Heart left ventricle (tissue), 13 donors: ENCODE measurements around the gene DCTN5.

Experiments
- POLR2A ChIP-seq, 2 donors: fragments of 450-650 bp; IDR thresholded peaks; one replicate each; pipeline ENCODE4 v1.6.1; 2017; ENCODE audit warnings: antibody characterized with exemption in 2 of 2, mild to moderate bottlenecking in 2 of 2, moderate library complexity in 2 of 2
- TF ChIP-seq, protein P1 (sequence below), 12 donors: fragments of 200-600 bp; sonication (generic) in 4 of 12; IDR thresholded peaks; one replicate each; pipeline versions ENCODE4 v1.5.0 to v1.8.0; 2018 to 2022; ENCODE audit warnings: antibody characterized with exemption in 12 of 12, mild to moderate bottlenecking in 5 of 12
- donor health status: ischemic (EF 13 %, LVEDD 7.1; RV severe dilation, severe dysfunction).
- donor health status: DM: no; HTN: yes; CAD: no.
- donor health status: DM: no; HTN: no; CAD: no.
- donor health status: ischemic (EF 25% LVEDD 6.9; RV normal size, moderate dysfunction).
- donor health status: ischemic (EF 25% LVEDD 5.7; RV mildly dilated, moderate dysfunction).
- donor health status: ischemic (EF 35%, LVEDD 5.7; RV mildly dilated, moderate dysfunction).
- donor health status: nonischemic (EF 11% LVEDD 7.7; RV severe dilation, severe dysfunction).
- donor health status: DM: yes; HTN: yes; CAD: no.
- donor health status: PGD.
- donor health status: ischemic (EF 29% LVEDD 5.4; RV normal size, mild dysfunction).
- donor health status: nonischemic (EF 23%, LVEDD 6.1; RV moderate dilation, normal function).

DNA sequence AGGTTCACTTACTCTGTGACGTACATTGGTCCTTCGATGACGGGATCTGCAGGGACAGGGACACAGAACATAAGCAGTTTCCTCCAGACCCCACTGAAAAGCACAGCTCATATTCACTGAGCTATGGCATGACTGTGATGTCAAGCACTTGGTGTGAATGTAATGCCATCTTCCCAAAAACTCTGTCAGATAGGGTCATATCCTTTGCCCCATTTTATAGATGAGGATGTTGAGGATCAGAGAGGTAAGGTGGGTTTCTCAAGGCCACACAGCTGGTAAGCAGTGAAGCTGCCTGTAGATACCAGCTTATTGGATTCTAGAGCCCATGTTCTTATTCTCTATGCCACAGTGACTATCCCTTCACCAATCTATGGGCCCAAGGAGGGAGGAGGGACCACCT lies 69.2 kb downstream of the DCTN5 start:
- TF ChIP-seq POLR2A (IDR thresholded peaks at IDR 0.05): no peak
- TF ChIP-seq, protein P1, sequence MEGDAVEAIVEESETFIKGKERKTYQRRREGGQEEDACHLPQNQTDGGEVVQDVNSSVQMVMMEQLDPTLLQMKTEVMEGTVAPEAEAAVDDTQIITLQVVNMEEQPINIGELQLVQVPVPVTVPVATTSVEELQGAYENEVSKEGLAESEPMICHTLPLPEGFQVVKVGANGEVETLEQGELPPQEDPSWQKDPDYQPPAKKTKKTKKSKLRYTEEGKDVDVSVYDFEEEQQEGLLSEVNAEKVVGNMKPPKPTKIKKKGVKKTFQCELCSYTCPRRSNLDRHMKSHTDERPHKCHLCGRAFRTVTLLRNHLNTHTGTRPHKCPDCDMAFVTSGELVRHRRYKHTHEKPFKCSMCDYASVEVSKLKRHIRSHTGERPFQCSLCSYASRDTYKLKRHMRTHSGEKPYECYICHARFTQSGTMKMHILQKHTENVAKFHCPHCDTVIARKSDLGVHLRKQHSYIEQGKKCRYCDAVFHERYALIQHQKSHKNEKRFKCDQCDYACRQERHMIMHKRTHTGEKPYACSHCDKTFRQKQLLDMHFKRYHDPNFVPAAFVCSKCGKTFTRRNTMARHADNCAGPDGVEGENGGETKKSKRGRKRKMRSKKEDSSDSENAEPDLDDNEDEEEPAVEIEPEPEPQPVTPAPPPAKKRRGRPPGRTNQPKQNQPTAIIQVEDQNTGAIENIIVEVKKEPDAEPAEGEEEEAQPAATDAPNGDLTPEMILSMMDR (IDR thresholded peaks at IDR 0.05): no peak
